Karpas-422 (cell line): ENCODE results near the gene RNF43. TPM values are rescaled to one million over a fixed set of nuclear protein-coding genes. Genes with fewer than 3 reads are reported as not detected.

Source experiments
- DNase-seq: peaks from one replicate; pipeline ENCODE4 v3.0.0-alpha.2; 2015
- H2AFZ ChIP-seq: fragments of 200-600 bp; sonication (generic); 2 replicates; pipeline ENCODE4 v1.6.1; 2014; ENCODE audit warnings: antibody characterized with exemption, low read length, mixed read lengths
- H3K27ac ChIP-seq: fragments of 200-600 bp; sonication (generic); 2 replicates; pipeline ENCODE4 v1.5.1; 2014; ENCODE audit warnings: mild to moderate bottlenecking, low read length, moderate library complexity
- H3K27me3 ChIP-seq: fragments of 200-600 bp; sonication (generic); 2 replicates; pipeline ENCODE4 v1.6.1; 2014; ENCODE audit warnings: low read length, mixed read lengths
- H3K36me3 ChIP-seq: fragments of 200-600 bp; sonication (generic); 2 replicates; pipeline ENCODE4 v1.6.1; 2014; ENCODE audit warnings: low read length, mixed read lengths; ENCODE audit not compliant: insufficient read depth
- H3K4me1 ChIP-seq: fragments of 200-600 bp; sonication (generic); 2 replicates; pipeline ENCODE4 v1.6.1; 2014; ENCODE audit warnings: mild to moderate bottlenecking, low read length, mixed read lengths
- H3K4me2 ChIP-seq: fragments of 200-600 bp; sonication (generic); 2 replicates; pipeline ENCODE4 v1.6.1; 2014; ENCODE audit warnings: low read length, low read depth, mild to moderate bottlenecking; ENCODE audit not compliant: poor library complexity, severe bottlenecking
- H3K4me3 ChIP-seq: fragments of 200-600 bp; sonication (generic); 2 replicates; pipeline ENCODE4 v1.5.1; 2014; ENCODE audit warnings: mild to moderate bottlenecking, antibody characterized with exemption, low read length, mixed read lengths
- H3K79me2 ChIP-seq: fragments of 200-600 bp; sonication (generic); 2 replicates; pipeline ENCODE4 v1.6.1; 2014; ENCODE audit warnings: mild to moderate bottlenecking, low read length, mixed read lengths
- H3K9ac ChIP-seq: fragments of 200-600 bp; sonication (generic); 2 replicates; pipeline ENCODE4 v1.6.0; 2014; ENCODE audit warnings: low read length
- H3K9me2 ChIP-seq: fragments of 200-600 bp; sonication (generic), shearing (Covaris generic); replicated peaks from 2 replicates; pipeline ENCODE4 v1.6.0; 2014; ENCODE audit warnings: mild to moderate bottlenecking, low read length, moderate library complexity; ENCODE audit not compliant: insufficient read depth
- H3K9me3 ChIP-seq: fragments of 300-700, 200-600 bp; sonication (generic); 2 replicates; pipeline ENCODE4 v1.6.1; 2014; ENCODE audit warnings: low read length, mixed read lengths
- H4K20me1 ChIP-seq: fragments of 200-600 bp; sonication (generic); 2 replicates; pipeline ENCODE4 v1.6.1; 2014; ENCODE audit warnings: mild to moderate bottlenecking, antibody characterized with exemption, low read length, low read depth; ENCODE audit not compliant: insufficient read depth
- total RNA-seq: library from RNA; depleted of rRNA; stranded (reverse); fragments of >200 nt; shearing (Covaris generic); gene quantifications from 2 replicates; pipeline ENCODE4 v1.2.3, GENCODE V29; 2014; ENCODE audit warnings: low replicate concordance

Gene RNF43
- total RNA-seq, 1 experiment from 2014 or later: not detected

GRCh38 chr17:58377093-58377601 is 40.2 kb downstream of the RNF43 start:
- Histone ChIP-seq H3K9me2 (no peaks in the 10 kb centered on the region), H3K36me3 (no peaks in the 10 kb centered on the region), H3K27ac (no peak overlapping the region), H3K9ac (no peak overlapping the region), H3K9me3 (no peaks in the 10 kb centered on the region), H2AFZ (no peak overlapping the region), H3K27me3 (no peaks in the 10 kb centered on the region), H3K4me2 (no peak overlapping the region), H3K4me3 (no peak overlapping the region), H4K20me1 (no peaks in the 10 kb centered on the region), H3K4me1 (peaks cover 3% of the 10 kb centered on the region), H3K79me2 (no peaks in the 10 kb centered on the region)
- DNase-seq: no peak

- no peak overlapping the region for H3K27ac ChIP-seq
- H3K9me2 ChIP-seq: no peaks in the 10 kb centered on the region
- no peak overlapping the region for H3K9ac ChIP-seq
- no peaks in the 10 kb centered on the region for H4K20me1 ChIP-seq
- no peak overlapping the region for H3K4me3 ChIP-seq
- H3K4me1 ChIP-seq: no peaks in the 10 kb centered on the region; the same call in 1 of the 2 replicates
- no peak overlapping the region for H2AFZ ChIP-seq
- no peaks in the 10 kb centered on the region for H3K36me3 ChIP-seq
- no peaks in the 10 kb centered on the region for H3K79me2 ChIP-seq
- H3K27me3 ChIP-seq: no peaks in the 10 kb centered on the region
- no peak overlapping the region for H3K4me2 ChIP-seq
- H3K9me3 ChIP-seq: no peaks in the 10 kb centered on the region
- DNase-seq: no peak
These were observed 40.8 kb downstream of the RNF43 start for GRCh38 chr17:58376472-58377000.

GRCh38 chr17:58375811-58376210 is 41.5 kb downstream of the RNF43 start:
- Histone ChIP-seq H3K9me2 (no peaks in the 10 kb centered on the region), H3K4me2 (no peak overlapping the region), H2AFZ (no peak overlapping the region), H3K9ac (no peak overlapping the region), H3K79me2 (no peaks in the 10 kb centered on the region), H3K36me3 (no peaks in the 10 kb centered on the region), H4K20me1 (no peaks in the 10 kb centered on the region), H3K9me3 (no peaks in the 10 kb centered on the region), H3K4me1 (no peaks in the 10 kb centered on the region), H3K4me3 (no peak overlapping the region), H3K27me3 (no peaks in the 10 kb centered on the region), H3K27ac (no peak overlapping the region)
- no peak for DNase-seq

DNA sequence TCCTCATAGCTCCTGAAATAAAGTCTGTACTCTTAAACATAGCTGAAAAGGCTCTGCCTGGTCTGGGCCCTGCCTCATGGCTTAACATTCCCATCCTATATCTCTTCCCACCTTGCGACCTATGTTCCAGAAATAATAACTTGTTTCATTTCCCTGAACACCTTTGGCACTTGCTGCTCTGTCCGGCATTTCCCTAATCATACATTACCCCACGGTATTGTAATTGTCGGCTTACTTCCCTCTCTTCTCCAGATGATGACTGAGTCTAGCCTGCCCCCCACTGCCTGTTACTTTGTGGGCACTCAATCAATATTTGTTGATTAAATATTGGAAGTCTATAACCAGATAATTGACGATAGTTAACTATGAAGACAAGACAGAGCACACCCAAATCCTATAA is 42.1 kb downstream of the RNF43 start:
- Histone ChIP-seq H3K9ac (no peak overlapping the region), H3K27me3 (no peaks in the 10 kb centered on the region), H3K4me1 (no peaks in the 10 kb centered on the region), H3K9me3 (no peaks in the 10 kb centered on the region), H4K20me1 (no peaks in the 10 kb centered on the region), H3K36me3 (no peaks in the 10 kb centered on the region), H3K9me2 (no peaks in the 10 kb centered on the region), H2AFZ (no peak overlapping the region), H3K27ac (no peak overlapping the region), H3K4me2 (no peak overlapping the region), H3K4me3 (no peak overlapping the region), H3K79me2 (no peaks in the 10 kb centered on the region)
- DNase-seq: no peak

DNA sequence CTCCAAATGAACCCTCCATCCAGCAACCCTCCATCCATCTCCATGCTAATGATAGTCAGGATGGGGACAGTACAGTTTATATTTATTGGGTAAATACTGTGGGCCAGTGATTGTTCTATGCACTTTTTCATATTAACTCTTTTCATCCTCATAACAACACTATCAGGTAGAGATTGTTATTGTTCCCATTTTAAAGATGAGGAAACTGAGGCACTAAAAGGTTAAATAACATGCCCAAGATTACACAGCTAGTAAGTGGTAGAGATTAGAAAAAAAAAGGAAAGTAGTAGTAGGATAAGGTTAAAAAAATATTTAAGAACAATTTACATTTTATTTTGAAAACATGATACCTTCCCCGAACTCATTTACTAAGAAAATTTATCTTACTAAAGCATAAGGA is 43.4 kb downstream of the RNF43 start:
- H3K36me3 ChIP-seq: no peaks in the 10 kb centered on the region
- H3K4me1 ChIP-seq: no peaks in the 10 kb centered on the region
- H3K9ac ChIP-seq: no peak overlapping the region
- H4K20me1 ChIP-seq: no peaks in the 10 kb centered on the region
- H3K4me3 ChIP-seq: no peak overlapping the region
- H3K79me2 ChIP-seq: no peaks in the 10 kb centered on the region
- H3K9me3 ChIP-seq: no peaks in the 10 kb centered on the region
- H3K9me2 ChIP-seq: no peaks in the 10 kb centered on the region
- DNase-seq: no peak
- H3K4me2 ChIP-seq: no peak overlapping the region
- H2AFZ ChIP-seq: no peak overlapping the region
- no peaks in the 10 kb centered on the region for H3K27me3 ChIP-seq
- H3K27ac ChIP-seq: no peak overlapping the region

DNA sequence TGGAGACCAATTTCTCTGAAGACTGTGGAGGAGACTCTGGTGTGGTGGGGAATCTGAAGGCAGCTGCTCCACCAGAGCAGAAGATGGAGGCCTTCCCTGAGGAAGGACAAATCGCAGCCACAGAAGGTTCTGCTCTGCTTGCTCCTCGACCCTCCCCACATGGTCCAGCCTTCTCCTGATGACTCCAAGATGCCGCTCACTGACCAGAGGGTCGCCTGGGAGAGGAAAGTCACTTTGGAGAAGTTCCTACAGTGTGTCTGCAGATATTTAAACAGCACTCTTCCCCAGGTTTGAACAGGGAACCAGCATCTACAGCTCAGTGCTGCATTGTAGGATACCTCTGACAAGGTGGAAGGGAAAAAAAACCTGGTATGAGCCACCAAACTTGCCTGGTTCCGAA is 44.3 kb downstream of the RNF43 start:
- DNase-seq: no peak
- Histone ChIP-seq H4K20me1 (no peaks in the 10 kb centered on the region), H3K4me1 (no peaks in the 10 kb centered on the region), H2AFZ (no peak overlapping the region), H3K9me3 (no peaks in the 10 kb centered on the region), H3K27ac (no peak overlapping the region), H3K36me3 (no peaks in the 10 kb centered on the region), H3K9me2 (no peaks in the 10 kb centered on the region), H3K27me3 (no peaks in the 10 kb centered on the region), H3K4me3 (no peak overlapping the region), H3K79me2 (no peaks in the 10 kb centered on the region), H3K4me2 (no peak overlapping the region), H3K9ac (no peak overlapping the region)

DNA sequence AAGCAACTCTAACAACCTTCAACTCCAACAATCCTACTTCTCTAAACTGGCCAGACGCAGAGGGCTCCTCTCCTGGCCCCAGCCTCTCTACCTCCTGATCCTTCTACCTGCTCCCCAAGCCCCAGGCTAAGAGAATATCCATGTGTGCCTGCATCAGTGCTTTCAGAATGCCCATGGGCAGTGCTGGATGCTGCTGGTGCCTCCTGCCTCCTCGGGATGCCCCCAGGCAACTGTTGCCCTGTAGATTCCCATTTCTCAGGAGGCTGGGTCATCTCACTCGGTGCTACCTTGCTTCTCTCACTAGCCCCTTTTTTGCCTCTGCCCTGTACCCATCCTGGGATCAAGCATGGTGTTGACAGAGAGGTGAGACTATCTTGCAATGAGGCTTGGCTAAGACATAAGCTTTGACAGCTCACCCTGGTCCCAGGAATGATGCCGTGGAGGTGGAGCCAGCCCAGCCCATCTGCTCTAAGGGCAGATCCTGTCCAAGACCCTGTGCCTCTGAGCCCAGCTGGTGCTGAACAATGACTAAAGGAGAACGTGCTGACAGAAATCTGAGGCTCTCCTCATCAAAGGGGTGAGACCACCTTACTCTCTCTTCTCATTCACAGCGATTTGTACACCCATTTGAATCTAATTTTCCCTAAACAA is 45.9 kb downstream of the RNF43 start:
- no peak overlapping the region for H3K27ac ChIP-seq
- H3K4me3 ChIP-seq: no peak overlapping the region
- H3K4me1 ChIP-seq: no peaks in the 10 kb centered on the region
- no peaks in the 10 kb centered on the region for H3K36me3 ChIP-seq
- H3K9me3 ChIP-seq: no peaks in the 10 kb centered on the region
- H2AFZ ChIP-seq: no peak overlapping the region
- no peaks in the 10 kb centered on the region for H3K27me3 ChIP-seq
- H3K9ac ChIP-seq: no peak overlapping the region
- no peak for DNase-seq
- no peaks in the 10 kb centered on the region for H3K9me2 ChIP-seq
- H3K4me2 ChIP-seq: no peak overlapping the region
- no peaks in the 10 kb centered on the region for H4K20me1 ChIP-seq
- H3K79me2 ChIP-seq: no peaks in the 10 kb centered on the region

DNA sequence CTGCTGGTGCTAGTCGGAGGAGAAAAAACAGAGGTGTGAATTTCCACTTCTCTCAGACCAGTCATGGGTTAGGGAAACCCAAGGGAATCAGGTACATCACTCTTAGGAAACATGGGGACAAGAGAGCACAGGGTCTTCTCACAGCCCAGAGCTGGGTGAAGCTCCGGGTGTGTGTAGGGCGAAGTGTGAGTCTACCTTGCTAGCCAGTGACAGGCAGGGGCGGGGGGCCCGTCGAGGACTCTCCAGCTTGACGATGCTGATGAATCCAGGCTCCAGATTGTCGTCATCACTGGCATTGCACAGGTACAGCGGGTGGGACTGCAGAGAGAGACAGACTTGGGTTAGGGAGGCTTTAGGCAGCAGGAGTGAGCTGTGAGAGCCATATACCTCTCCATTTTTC is 46.6 kb downstream of the RNF43 start:
- no peaks in the 10 kb centered on the region for H3K27me3 ChIP-seq
- no peaks in the 10 kb centered on the region for H3K9me2 ChIP-seq
- no peak overlapping the region for H3K9ac ChIP-seq
- no peaks in the 10 kb centered on the region for H3K9me3 ChIP-seq
- H4K20me1 ChIP-seq: no peaks in the 10 kb centered on the region
- H2AFZ ChIP-seq: no peak overlapping the region
- H3K36me3 ChIP-seq: no peaks in the 10 kb centered on the region
- H3K4me3 ChIP-seq: no peak overlapping the region
- H3K79me2 ChIP-seq: no peaks in the 10 kb centered on the region
- H3K4me2 ChIP-seq: no peak overlapping the region
- H3K4me1 ChIP-seq: no peaks in the 10 kb centered on the region
- no peak for DNase-seq
- H3K27ac ChIP-seq: no peak overlapping the region
